Measurements from ENCODE around the gene TGFBR3.

GRCh38 chr1:91751275-91751674 is 134.7 kb downstream of the TGFBR3 start:
- TF ChIP-seq CTCF (IDR thresholded peaks at IDR 0.05) (no peak), TCF7L2 (IDR thresholded peaks at IDR 0.05; ENCODE audit: low read depth, low read length) (no peak), POLR2AphosphoS5 (IDR thresholded peaks at IDR 0.05; ENCODE audit: low read depth, low read length) (no peak), REST (IDR thresholded peaks at IDR 0.05; ENCODE audit: insufficient read depth in 1 of 2, low read depth in 2 of 2, low read length in 1 of 2) (no peak)

Measured in Panc1 (cell line).